ENCODE measurements around the gene ITGA11.

The ITGA11 gene

GRCh38 chr15:68447976-68448755 lies 16.2 kb upstream of the ITGA11 start (continued):
- TF ChIP-seq, protein P1, sequence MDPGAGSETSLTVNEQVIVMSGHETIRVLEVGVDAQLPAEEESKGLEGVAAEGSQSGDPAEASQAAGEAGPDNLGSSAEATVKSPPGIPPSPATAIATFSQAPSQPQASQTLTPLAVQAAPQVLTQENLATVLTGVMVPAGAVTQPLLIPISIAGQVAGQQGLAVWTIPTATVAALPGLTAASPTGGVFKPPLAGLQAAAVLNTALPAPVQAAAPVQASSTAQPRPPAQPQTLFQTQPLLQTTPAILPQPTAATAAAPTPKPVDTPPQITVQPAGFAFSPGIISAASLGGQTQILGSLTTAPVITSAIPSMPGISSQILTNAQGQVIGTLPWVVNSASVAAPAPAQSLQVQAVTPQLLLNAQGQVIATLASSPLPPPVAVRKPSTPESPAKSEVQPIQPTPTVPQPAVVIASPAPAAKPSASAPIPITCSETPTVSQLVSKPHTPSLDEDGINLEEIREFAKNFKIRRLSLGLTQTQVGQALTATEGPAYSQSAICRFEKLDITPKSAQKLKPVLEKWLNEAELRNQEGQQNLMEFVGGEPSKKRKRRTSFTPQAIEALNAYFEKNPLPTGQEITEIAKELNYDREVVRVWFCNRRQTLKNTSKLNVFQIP (CRISPR knock-in tag; IDR thresholded peaks at IDR 0.05; ENCODE audit: borderline replicate concordance, low read depth) = no peak
- no peak for TF ChIP-seq ZNF8 (CRISPR knock-in tag; IDR thresholded peaks at IDR 0.05)
- TF ChIP-seq ARNTL (CRISPR knock-in tag; IDR thresholded peaks at IDR 0.05; ENCODE audit: borderline replicate concordance, low read depth) = no peak
- TF ChIP-seq, protein P2, sequence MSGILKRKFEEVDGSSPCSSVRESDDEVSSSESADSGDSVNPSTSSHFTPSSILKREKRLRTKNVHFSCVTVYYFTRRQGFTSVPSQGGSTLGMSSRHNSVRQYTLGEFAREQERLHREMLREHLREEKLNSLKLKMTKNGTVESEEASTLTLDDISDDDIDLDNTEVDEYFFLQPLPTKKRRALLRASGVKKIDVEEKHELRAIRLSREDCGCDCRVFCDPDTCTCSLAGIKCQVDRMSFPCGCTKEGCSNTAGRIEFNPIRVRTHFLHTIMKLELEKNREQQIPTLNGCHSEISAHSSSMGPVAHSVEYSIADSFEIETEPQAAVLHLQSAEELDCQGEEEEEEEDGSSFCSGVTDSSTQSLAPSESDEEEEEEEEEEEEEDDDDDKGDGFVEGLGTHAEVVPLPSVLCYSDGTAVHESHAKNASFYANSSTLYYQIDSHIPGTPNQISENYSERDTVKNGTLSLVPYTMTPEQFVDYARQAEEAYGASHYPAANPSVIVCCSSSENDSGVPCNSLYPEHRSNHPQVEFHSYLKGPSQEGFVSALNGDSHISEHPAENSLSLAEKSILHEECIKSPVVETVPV (CRISPR knock-in tag; IDR thresholded peaks at IDR 0.05) = no peak
- TF ChIP-seq RARB (CRISPR knock-in tag; IDR thresholded peaks at IDR 0.05) = no peak
- TF ChIP-seq ZC3H10 (CRISPR knock-in tag; IDR thresholded peaks at IDR 0.05) = no peak
- TF ChIP-seq TCF4 (CRISPR knock-in tag; IDR thresholded peaks at IDR 0.05; ENCODE audit: borderline replicate concordance) = no peak
- no peak for TF ChIP-seq ESRRG (CRISPR knock-in tag; IDR thresholded peaks at IDR 0.05)
- no peak for TF ChIP-seq CSDC2 (CRISPR knock-in tag; IDR thresholded peaks at IDR 0.05)

- no peak for TF ChIP-seq CREB5 (CRISPR knock-in tag; IDR thresholded peaks at IDR 0.05; ENCODE audit: low read depth)
Observed at GRCh38 chr15:68447209-68447608, 15.2 kb upstream of the ITGA11 start.

GRCh38 chr15:68445351-68445750 lies 13.4 kb upstream of the ITGA11 start:
- ATAC-seq = no peak
- TF ChIP-seq, protein P2 (CRISPR knock-in tag; IDR thresholded peaks at IDR 0.05) = no peak
- TF ChIP-seq ARNTL (CRISPR knock-in tag; IDR thresholded peaks at IDR 0.05; ENCODE audit: borderline replicate concordance, low read depth) (no peak), CREB5 (CRISPR knock-in tag; IDR thresholded peaks at IDR 0.05; ENCODE audit: low read depth) (no peak), CSDC2 (CRISPR knock-in tag; IDR thresholded peaks at IDR 0.05) (no peak), RARB (CRISPR knock-in tag; IDR thresholded peaks at IDR 0.05) (no peak), ZC3H10 (CRISPR knock-in tag; IDR thresholded peaks at IDR 0.05) (no peak), TOX (CRISPR knock-in tag; IDR thresholded peaks at IDR 0.05; ENCODE audit: borderline replicate concordance) (no peak), ZFP3 (CRISPR knock-in tag; IDR thresholded peaks at IDR 0.05) (no peak), ESRRG (CRISPR knock-in tag; IDR thresholded peaks at IDR 0.05) (no peak), ZFP30 (CRISPR knock-in tag; IDR thresholded peaks at IDR 0.05) (no peak), GLIS3 (CRISPR knock-in tag; IDR thresholded peaks at IDR 0.05) (no peak), TCF4 (CRISPR knock-in tag; IDR thresholded peaks at IDR 0.05; ENCODE audit: borderline replicate concordance) (no peak), PATZ1 (CRISPR knock-in tag; IDR thresholded peaks at IDR 0.05; ENCODE audit: borderline replicate concordance) (no peak), ZNF70 (CRISPR knock-in tag; IDR thresholded peaks at IDR 0.05) (no peak), OSR1 (CRISPR knock-in tag; IDR thresholded peaks at IDR 0.05) (no peak), SNAI2 (CRISPR knock-in tag; IDR thresholded peaks at IDR 0.05) (no peak), ZNF8 (CRISPR knock-in tag; IDR thresholded peaks at IDR 0.05) (no peak), ISL1 (CRISPR knock-in tag; IDR thresholded peaks at IDR 0.05) (no peak)
- TF ChIP-seq, protein P1 (CRISPR knock-in tag; IDR thresholded peaks at IDR 0.05; ENCODE audit: borderline replicate concordance, low read depth) = no peak

More at GRCh38 chr15:68447209-68447608, 15.2 kb upstream of the ITGA11 start:
- ATAC-seq = no peak

Measured in SK-N-SH treated with all-trans-retinoic acid at 6 μM for 48 hours (cell line).